Epithelial cell of proximal tubule (primary cell): ENCODE measurements around the gene SLFN11. TPM values are rescaled to one million over a fixed set of nuclear protein-coding genes. Genes with fewer than 3 reads are reported as not detected.
"Not testable (repeated sequence)": the region's sequence is repeated elsewhere in the genome, so short reads cannot be mapped to it uniquely, and the experiment has no call there.

Experiments
- DNase-seq: peaks from one replicate; pipeline ENCODE4 v3.0.0-alpha.2; 2011; ENCODE audit warnings: low read depth
- H3K4me3 ChIP-seq: 2 replicates; pipeline ENCODE4 v1.5.1; 2011; ENCODE audit warnings: low read depth, mild to moderate bottlenecking, low read length
- total RNA-seq: library from RNA; depleted of rRNA; stranded (reverse); fragments of >200 nt; gene quantifications from 2 replicates; pipeline ENCODE4 v1.2.3, GENCODE V29; 2015
- TF ChIP-seq, protein P1 (sequence below): conservative IDR thresholded peaks from 2 replicates; pipeline ENCODE4 v1.5.1; 2012; ENCODE audit warnings: low read depth, mild to moderate bottlenecking, low read length

Gene SLFN11
- total RNA-seq, 1 donor from 2014 or later: 2.1 TPM

DNA sequence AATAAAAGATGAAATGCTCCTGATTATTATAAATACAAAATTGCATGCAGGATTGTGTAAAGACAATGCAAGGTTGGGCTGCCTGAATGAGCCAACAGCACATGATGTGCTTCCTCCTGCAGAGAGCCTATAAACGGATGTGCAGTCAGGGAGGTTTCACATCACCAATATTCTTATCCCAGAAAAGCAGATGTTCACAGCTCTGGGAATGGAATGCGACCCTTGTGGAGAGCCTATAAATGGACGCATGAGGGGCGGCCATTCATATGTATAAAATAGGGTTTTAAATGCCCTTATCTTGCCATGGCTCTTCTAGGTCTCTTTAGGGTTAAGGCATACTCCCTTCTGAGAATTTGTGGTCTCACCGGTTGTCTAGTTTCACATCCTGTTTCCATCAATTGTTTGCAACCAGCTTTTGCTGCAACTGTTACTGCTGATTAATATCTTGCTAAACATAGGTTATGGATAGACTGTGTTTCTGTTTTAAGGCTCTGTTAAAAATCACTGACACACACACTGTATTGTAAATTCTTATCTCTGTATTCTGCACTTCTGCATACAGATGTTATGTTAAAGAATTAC is 31.9 kb downstream of the SLFN11 start:
- TF ChIP-seq, protein P1, sequence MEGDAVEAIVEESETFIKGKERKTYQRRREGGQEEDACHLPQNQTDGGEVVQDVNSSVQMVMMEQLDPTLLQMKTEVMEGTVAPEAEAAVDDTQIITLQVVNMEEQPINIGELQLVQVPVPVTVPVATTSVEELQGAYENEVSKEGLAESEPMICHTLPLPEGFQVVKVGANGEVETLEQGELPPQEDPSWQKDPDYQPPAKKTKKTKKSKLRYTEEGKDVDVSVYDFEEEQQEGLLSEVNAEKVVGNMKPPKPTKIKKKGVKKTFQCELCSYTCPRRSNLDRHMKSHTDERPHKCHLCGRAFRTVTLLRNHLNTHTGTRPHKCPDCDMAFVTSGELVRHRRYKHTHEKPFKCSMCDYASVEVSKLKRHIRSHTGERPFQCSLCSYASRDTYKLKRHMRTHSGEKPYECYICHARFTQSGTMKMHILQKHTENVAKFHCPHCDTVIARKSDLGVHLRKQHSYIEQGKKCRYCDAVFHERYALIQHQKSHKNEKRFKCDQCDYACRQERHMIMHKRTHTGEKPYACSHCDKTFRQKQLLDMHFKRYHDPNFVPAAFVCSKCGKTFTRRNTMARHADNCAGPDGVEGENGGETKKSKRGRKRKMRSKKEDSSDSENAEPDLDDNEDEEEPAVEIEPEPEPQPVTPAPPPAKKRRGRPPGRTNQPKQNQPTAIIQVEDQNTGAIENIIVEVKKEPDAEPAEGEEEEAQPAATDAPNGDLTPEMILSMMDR: no peak
- no peak for DNase-seq

DNA sequence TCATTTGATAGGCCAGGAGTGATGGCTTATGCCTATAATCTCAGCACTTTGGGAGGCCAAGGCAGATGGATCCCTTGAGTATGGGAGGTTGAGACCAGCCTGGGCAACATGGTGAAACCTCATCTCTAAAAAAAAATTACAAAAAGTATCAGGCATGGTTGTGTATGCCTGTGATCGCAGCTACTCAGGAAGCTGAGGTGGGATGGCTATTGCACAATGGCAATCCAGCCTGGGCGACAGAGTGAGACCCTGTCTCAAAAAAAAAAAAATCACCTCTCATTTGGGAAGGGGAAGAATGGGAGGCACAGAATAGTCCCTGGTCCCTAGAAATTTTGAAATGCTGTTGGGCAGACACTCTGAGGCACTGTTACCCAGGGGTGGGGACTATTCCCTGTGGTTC is 35.2 kb downstream of the SLFN11 start:
- TF ChIP-seq, protein P1: no peak
- no peak for DNase-seq

More for the DNA sequence above, 31.9 kb downstream of the SLFN11 start:
- no peak overlapping the region for H3K4me3 ChIP-seq

DNA sequence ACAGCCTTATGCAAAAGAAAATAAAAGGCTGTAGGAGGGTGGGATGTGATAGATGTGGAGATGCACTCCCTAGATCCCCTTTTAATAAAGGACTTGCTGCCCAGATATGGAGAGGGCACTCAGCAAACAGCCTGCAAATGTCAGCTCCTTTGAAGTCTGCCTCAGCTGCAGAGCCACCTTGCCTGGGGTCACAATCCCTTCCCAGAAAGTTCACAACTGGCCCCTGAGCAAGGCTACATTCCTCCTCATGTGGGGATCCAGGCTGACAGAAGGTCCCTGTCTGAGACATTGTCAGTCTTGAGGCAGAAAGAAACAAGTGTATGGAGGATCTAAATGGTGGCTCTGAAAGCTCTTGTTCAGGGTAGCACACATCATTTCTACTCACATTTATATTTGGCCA is 36.1 kb downstream of the SLFN11 start:
- TF ChIP-seq, protein P1: no peak
- no peak overlapping the region for H3K4me3 ChIP-seq
- DNase-seq: no peak

More for the DNA sequence above, 35.2 kb downstream of the SLFN11 start:
- H3K4me3 ChIP-seq: no peak overlapping the region

DNA sequence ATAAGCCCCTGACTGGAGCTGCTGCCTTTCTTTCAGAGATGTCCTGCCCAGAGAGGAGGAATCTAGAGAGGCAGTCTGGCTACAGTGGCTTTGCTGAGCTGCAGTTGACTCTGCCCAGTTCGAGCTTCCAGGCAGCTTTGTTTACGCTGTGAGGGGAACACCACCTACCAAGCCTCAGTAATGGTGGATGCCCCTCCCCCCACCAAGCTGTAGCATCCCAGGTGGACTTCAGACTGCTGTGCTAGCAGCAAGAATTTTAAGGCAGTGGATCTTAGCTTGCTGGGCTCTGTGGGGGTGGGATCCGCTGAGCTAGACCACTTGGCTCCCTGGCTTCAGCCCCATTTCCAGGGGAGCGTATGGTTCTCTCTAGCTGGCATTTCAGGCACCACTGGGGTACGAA is 39.8 kb downstream of the SLFN11 start:
- not testable (repeated sequence) for DNase-seq, H3K4me3 ChIP-seq

DNA sequence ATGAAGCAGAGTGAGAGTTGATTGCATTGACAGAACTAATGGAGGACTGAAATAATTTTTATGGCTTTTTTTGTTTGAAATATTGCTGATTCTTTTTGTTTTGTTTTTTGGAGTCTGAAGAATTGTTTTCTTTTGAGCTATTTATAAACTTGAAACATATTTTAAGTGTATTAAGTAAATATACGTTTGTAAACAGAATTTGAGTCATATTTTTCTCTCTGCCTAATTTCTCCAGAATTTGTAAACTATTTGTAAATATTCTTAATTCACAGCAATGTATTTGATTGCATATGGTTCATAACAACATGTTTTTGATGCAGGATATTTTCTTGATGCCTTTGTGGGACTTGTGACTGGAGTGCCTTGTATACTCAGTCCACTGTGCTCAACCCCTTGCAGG is 50.7 kb downstream of the SLFN11 start:
- H3K4me3 ChIP-seq: no peak overlapping the region
- TF ChIP-seq, protein P1: no peak
- no peak for DNase-seq

DNA sequence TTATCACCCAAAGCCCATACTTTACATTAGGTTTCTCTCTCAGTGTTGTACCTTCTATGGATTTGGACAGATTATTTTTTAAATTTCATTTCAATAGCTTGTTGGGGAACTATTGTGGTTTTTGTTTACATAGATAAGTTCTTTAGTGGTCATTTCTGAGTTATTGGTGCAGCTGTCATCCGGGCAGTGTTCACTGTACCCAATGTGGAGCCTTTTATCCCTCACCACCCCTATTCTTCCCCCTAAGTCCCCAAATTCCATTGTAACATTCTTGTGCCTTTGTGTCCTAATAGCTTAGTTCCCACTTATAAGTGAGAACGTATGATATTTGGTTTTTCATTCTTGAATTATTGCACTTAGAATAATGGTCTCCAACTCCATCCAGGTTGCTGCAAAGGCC is 57.5 kb downstream of the SLFN11 start:
- TF ChIP-seq, protein P1: no peak
- DNase-seq: no peak
- no peak overlapping the region for H3K4me3 ChIP-seq

DNA sequence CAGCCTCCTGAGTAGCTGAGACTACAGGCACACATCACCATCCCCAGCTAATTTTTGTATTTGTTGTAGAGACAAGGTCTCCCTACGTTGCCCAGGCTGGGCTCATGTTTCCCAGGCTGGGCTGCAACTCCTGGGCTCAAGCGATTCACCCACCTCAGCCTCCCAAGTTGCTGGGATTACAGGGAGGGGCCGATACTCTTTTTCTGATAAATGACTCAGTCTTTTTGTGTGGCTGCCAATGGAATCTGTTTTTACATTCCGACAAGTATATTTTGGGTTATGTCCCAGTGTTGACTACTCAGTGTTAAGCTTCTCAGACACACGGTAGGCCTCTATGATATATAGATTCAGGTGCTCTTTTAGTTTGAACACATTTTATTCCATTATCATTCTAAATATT is 58.1 kb downstream of the SLFN11 start:
- no peak for DNase-seq
- TF ChIP-seq, protein P1: no peak
- H3K4me3 ChIP-seq: no peak overlapping the region
